Measurements from ENCODE around the gene C16orf95.

DNA sequence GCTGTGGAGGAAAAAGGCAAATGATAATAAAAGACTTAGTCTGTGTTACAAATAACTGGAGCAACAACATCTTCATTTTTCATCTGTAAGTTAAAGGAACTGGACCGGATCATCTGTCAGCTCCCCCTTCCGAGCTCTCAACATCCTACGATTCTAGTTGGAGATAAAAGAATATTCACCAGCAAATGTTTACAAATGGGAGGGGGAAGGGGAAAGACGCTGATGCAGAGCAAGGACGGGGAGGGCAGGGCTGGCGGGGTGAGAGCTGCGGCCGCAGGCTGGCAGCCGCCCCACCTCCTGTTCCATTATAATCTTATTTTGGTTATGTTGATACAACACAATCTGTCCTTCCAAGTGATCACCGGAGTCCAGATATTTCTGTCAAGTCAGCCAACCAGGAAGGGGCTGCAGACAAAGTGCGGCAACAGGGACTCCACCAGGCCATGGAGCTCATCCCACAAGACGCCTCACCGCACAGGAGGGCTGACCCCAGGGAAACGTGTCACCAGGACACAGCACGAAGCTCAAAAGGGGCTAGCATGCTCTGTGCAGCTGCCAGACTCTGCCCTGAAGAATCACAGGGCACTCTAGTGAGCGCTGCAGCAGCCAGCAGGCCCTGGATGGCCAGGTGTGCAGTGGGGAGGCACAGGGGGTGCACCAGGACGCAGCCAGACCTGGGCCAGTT, 46.7 kb upstream of the C16orf95 start:
- no peak for TF ChIP-seq CTCF (IDR thresholded peaks at IDR 0.05; ENCODE audit: low read depth, low read length)
- no peak for TF ChIP-seq EZH2phosphoT487 (IDR thresholded peaks at IDR 0.05; ENCODE audit: low read depth)

All from OCI-LY3 (cell line).